Stomach (tissue), 4 donors: ENCODE data around the gene TRAFD1.

Source experiments
- EP300 ChIP-seq: sonication (generic); formaldehyde crosslinking; IDR thresholded peaks from one replicate; pipeline ENCODE4 v1.6.1; 2017; ENCODE audit warnings: antibody characterized with exemption
- POLR2A ChIP-seq, 4 donors: fragments of 450-650 bp; IDR thresholded peaks; one replicate each; pipeline ENCODE4 v1.6.1; 2016; ENCODE audit warnings: antibody characterized with exemption in 4 of 4, control low read depth in 2 of 4, mild to moderate bottlenecking in 1 of 4, moderate library complexity in 1 of 4
- POLR2AphosphoS5 ChIP-seq, 3 donors: sonication (generic); formaldehyde crosslinking; IDR thresholded peaks; one replicate each; pipeline ENCODE4 v1.6.1; 2016; ENCODE audit warnings: antibody characterized with exemption in 3 of 3
- TF ChIP-seq, protein P1 (sequence below), 7 experiments: fragments of 450-650 bp in 4 of 7; fragments of 200-600 bp in 3 of 7; sonication (generic) in 3 of 7; IDR thresholded peaks; one replicate each; pipeline ENCODE4 v1.5.1; 2016 to 2019; ENCODE audit warnings: antibody characterized with exemption in 7 of 7, control low read depth in 2 of 7, mild to moderate bottlenecking in 1 of 7

GRCh38 chr12:112160611-112161010, 35.3 kb downstream of the TRAFD1 start:
- TF ChIP-seq, protein P1, sequence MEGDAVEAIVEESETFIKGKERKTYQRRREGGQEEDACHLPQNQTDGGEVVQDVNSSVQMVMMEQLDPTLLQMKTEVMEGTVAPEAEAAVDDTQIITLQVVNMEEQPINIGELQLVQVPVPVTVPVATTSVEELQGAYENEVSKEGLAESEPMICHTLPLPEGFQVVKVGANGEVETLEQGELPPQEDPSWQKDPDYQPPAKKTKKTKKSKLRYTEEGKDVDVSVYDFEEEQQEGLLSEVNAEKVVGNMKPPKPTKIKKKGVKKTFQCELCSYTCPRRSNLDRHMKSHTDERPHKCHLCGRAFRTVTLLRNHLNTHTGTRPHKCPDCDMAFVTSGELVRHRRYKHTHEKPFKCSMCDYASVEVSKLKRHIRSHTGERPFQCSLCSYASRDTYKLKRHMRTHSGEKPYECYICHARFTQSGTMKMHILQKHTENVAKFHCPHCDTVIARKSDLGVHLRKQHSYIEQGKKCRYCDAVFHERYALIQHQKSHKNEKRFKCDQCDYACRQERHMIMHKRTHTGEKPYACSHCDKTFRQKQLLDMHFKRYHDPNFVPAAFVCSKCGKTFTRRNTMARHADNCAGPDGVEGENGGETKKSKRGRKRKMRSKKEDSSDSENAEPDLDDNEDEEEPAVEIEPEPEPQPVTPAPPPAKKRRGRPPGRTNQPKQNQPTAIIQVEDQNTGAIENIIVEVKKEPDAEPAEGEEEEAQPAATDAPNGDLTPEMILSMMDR (IDR thresholded peaks at IDR 0.05) = no peak
- no peak for TF ChIP-seq POLR2A (IDR thresholded peaks at IDR 0.05)
- no peak for TF ChIP-seq POLR2AphosphoS5 (IDR thresholded peaks at IDR 0.05)
- TF ChIP-seq EP300 = no peak
